ENCODE data around the gene CA14.
"Not testable (repeated sequence)": the region's sequence is repeated elsewhere in the genome, so short reads cannot be mapped to it uniquely, and the experiment has no call there.

Gene CA14

DNA sequence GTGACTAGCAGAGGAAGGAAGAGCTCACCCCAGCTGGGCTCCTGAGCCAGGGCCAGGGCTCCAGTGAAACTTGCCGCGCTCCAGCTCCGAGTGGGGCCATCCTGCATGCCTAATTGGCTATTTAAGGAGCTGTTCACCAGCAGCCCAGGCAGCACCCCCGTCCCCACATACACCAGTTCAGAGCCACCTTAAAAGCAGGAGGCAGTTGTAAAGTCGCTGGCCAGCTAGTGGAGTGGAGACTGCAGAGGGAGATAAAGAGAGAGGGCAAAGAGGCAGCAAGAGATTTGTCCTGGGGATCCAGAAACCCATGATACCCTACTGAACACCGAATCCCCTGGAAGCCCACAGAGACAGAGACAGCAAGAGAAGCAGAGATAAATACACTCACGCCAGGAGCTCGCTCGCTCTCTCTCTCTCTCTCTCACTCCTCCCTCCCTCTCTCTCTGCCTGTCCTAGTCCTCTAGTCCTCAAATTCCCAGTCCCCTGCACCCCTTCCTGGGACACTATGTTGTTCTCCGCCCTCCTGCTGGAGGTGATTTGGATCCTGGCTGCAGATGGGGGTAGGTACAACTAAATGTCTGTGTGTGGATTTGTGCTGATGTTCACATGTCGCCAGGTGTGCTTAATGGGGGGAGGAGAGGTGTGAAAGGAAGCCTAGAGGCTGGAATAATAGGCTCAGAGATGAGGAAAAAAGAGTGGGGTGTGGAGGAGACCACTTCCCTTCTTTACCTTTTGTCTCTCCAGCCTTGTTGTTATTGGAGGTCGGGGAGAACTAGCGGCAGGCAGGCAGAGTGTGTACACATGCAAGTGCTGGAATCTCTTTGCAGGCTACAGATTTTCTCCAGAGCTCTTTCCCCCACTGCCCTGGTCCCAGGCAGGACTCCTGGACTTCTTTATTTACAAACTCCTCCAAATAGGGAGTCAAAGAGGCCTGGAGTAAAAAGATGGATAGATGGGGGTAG, at the start of gene CA14:
TSS of gene CA14 (plus strand) at position 151 of the 962 bp plus-strand sequence. CDS start at position 506, 355 bp downstream.
- no peak for DNase-seq (ENCODE audit: low spot score)

DNA sequence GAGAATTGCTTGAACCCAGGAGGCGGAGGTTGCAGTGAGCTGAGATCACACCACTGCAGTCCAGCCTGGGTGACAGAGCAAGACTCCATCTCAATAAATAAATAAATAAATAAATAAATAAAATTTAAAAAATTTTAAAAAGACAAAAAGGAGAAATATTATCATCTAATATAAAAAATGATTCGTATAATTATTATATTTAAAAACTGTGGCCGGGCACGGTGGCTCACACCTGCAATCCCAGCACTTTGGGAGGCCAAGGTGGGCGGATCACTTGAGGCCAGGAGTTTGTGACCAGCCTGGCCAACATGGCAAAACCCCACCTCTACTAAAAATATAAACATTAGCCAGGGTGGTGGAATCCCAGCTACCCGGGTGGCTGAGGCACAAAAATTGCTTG, 49.1 kb upstream of the CA14 start:
- not testable (repeated sequence) for DNase-seq (ENCODE audit: low spot score)

DNA sequence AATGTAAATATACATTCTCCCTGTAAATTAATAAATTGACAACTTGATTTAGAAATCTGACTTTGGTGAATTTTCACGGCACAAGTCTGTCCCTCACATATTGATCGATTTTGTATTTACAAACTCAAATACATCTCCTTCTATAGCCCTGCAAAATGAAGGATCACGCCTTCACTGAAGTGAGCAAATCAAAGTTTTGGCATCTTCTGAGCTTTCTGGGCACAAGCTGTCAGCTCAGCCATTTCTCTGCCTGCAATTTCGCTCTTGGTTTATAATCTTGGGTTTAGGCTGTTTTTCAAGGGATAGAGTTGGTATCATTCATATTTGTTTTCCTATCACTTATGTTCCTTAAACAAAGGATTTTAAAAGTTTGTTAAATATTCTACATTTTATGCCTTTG, 47.5 kb upstream of the CA14 start:
- no peak for DNase-seq (ENCODE audit: low spot score)

DNA sequence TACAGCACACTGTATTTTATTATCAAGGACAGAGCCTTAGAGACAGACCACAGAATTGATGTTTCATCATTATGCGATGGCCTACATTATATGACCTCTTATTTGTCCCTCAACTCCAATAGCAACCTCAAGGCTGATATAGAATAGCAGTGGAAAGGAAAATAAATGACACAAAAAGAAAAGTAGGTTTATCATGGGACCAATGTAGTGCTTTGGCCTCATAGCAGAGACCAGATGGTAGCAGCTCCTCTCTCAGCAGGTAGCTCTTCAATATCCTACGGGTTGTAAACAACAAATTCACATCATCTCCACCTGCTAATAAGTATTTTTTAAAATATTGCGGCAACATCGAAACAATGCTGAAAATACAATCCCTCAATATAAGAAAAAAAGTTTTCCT, 46.9 kb upstream of the CA14 start:
- DNase-seq (ENCODE audit: low spot score) = no peak

DNA sequence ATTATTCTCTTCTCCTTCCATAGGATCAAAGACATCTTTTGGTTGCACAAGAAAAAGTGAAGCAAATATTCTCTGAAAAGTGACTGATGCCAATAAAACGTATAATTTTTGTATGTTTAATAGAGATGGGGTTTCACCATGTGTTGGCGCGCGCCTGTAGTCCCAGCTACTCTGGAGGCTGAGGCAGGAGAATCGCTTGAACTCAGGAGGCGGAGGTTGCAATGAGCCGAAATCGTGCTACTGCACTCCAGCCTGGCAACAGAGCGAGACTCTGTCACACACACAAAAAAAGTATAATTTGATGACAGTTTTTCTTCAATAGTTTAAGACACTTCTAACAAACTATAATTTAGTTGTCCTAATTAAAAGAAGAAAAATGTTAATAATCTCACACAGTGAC, 45.5 kb upstream of the CA14 start:
- no peak for DNase-seq (ENCODE audit: low spot score)

DNA sequence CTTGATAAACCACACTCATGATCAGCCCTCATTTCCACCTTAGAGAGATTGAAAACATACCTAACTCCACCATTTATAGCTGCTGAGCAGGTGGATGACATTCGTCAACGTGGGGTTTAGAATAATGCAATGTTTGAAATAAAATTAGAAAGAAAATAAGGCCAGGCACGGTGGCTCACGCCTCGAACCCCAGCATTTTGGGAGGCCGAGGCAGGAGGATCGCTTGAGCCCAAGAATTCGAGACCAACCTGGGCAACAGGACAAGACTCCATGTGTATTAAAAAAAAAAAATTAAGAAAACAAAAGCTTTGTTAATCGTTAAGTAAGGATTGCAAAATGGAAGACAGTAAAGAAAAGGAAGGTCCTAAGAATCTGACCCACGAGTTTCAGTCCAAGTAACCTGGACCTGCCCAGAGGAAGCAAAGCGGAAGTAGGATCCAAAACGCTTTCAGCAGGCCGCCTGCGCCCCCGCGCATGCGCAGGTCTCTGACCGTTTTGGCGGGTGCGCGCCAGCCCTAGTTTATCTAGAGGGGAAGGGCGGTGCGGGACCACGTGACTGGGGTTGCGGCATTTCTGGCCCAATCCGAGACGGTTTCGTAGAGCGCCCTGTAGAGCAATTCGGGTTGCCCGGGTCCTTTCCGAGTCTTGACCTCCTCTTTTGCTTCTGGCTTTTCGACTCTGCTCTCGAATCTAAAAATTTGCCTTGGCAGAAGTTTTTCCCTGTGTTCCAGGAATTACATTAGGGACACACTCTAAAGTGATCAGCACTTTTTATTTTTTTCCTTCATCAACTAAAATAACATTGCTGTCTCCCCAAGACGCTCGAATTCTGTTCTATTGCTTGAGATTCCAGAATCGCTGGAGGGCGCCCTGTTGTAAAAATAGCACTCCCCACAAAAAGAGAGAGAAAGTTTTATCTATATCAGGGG, 44.1 kb upstream of the CA14 start:
- peak; percentile 93 for DNase-seq (ENCODE audit: low spot score)

DNA sequence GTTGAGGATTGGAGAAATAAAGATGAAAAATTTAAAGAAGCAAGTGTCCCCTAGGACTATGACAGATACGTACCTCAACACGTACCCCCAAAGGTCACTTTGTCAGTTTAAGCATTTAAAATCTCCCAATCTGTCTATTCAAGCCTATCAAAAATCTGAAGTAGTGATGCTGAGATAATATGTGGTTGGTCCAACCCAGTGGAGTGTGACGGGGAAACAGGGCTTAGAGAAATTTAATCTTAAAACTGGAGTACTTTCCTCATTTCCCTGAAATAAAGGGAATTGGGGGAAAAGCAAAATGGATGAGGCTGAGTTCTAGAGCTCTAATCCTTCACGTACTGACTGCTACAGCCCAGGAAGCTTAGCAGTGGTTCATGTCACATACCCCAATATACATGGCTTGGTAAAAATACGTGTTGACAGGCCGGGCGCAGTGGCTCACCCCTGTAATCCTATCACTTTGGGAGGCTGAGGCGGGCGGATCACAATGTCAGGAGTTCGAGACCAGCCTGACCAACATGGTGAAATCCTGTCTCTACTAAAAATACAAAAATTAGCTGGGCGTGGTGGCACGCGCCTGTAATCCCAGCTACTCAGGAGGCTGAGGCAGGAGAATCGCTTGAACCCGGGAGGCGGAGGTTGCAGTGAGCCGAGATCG, 43.3 kb upstream of the CA14 start:
- not testable (repeated sequence) for DNase-seq (ENCODE audit: low spot score)

DNA sequence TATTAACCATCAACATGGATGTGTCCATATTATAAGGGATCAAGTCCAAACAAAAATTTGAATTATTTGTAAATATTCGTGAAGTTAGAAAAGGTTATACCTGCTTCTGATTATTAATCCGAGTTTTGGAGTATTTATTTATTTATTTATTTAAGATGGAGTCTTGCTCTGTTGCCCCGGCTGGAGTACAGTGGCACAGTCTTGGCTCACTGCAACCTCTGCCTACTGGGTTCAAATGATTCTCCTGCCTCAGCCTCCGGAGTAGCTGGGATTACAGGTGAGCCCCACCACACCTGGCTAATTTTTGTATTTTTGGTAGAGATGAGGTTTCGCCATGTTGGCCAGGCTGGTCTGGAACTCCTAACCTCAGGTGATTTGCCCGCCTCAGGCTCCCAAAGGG, 41.7 kb upstream of the CA14 start:
- not testable (repeated sequence) for DNase-seq (ENCODE audit: low spot score)

DNA sequence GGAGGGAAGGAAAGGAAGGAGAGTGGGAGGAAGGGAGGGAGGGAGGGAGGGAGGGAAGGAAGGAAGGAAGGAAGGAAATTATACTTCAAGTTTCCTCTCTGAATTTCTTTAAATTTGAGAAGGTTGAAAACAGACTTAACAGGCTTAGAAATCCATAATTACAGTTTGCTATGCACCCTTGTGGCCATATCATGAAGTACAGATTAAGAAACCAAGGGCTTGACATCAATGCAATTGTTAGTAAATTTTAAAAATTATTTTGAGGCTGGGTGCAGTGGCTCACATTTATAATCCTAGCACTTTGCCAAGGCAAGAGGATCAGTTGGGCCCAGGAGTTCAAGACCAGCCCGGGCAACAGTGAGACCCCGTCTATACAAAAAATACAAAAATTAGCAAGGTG, 36.0 kb upstream of the CA14 start:
- peak; percentile 17 for DNase-seq (ENCODE audit: low spot score)

DNA sequence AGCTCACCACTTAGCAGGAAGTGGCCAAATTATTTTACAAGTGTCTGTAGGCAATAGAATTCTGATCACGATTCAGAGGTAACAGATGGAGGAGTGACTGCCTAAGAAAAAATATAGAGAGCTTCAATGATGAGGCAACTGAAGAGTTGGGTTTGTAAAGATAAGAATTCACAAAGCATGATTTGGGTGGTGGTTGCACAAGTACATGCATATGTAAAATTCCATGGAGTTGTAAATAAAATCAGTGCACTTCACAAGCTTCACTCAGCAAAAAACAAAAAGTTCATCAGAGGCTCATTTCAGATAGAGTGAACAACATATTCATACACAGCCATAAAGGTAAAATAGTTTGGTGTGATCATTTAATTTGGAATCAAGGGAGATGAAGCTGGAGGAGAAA, 32.6 kb upstream of the CA14 start:
- DNase-seq (ENCODE audit: low spot score) = no peak

DNA sequence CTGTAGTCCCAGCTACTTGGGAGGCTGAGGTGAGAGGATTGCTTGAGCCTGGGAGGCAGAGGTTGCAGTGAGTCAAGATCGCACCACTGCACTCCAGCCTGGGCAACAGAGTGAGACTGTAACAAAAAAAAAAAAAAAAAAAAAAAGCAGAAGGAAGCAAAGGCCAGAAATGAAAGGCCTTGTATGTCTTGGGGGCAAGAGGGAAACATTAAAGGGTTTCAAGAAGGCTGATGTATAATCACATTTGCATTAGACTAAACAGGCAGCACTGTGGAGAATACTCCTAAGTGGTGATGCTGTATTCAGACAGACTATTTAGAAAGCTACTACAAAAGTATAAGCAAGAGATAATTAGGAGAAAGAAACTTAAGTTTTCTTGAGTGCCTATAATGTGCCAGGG, 32.0 kb upstream of the CA14 start:
- DNase-seq (ENCODE audit: low spot score) = no peak

DNA sequence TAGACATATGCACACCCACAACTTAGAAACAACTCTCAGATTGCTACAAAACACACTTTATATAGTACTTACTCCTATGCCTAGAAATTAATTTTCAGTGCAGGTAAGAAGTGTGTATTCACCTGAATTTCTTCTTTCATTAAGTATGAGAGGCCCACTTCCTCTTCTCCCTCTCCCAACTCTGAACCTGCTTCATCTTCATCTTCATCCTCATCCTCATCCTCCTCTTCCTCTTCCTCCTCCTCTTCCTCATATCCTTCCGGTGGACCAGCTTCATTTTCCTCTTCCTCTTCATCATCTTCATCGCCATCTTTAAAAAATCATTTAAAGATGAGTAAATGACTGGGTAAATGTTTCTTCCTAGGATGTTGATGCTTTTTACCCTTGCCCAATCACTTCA, 31.1 kb upstream of the CA14 start:
- no peak for DNase-seq (ENCODE audit: low spot score)

DNA sequence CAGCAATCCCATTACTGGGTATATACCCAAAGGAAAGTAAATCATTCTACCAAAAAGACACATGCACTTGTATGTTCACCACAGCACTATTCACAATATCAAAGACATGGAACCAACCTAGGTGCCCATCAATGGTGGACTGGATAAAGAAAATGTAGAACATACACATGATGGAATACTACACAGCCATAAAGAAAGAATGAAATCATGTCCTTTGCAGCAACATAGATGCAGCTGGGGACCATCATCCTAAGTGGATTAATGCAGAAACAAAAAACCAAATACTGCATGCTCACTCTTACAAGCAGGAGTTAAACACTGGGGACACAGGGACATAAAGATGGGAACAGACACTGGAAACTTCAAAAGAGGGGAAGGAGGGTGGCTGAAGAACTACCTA, 30.3 kb upstream of the CA14 start:
- DNase-seq (ENCODE audit: low spot score) = no peak

DNA sequence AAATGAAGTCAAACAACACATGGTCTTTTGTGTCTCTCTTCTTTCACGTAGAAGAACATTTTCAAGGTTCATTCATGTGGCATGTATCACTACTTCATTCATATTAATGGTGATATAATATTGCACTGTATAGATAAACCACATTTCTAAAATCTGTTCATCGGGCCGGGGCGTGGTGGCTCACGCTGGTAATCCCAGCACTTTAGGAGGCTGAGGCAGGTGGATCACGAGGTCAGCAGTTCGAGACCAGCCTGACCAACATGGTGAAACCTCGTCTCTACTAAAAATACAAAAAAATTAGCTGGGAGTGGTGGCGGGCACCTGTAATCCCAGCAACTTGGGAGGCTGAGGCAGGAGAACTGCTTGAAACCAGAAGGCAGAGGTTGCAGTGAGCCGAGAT, 29.3 kb upstream of the CA14 start:
- DNase-seq (ENCODE audit: low spot score) = not testable (repeated sequence)

DNA sequence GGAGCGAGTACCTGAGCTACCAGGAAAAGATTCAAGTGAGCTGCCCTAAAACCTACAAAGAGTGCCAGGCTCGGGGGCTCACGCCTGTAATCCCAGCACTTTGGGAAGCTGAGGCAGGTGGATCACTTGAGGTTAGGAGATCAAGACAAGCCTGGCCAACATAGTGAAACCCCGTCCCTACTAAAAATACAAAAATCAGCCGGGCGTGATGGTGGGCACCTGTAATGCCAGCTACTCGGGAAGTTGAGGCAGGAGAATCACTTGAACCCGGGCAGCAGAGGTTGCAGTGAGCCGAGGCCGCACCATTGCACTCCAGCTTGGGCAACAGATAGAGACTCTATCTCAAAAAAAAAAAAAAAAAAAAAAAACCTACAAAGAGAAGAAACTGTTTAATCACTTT, 24.7 kb upstream of the CA14 start:
- not testable (repeated sequence) for DNase-seq (ENCODE audit: low spot score)

DNA sequence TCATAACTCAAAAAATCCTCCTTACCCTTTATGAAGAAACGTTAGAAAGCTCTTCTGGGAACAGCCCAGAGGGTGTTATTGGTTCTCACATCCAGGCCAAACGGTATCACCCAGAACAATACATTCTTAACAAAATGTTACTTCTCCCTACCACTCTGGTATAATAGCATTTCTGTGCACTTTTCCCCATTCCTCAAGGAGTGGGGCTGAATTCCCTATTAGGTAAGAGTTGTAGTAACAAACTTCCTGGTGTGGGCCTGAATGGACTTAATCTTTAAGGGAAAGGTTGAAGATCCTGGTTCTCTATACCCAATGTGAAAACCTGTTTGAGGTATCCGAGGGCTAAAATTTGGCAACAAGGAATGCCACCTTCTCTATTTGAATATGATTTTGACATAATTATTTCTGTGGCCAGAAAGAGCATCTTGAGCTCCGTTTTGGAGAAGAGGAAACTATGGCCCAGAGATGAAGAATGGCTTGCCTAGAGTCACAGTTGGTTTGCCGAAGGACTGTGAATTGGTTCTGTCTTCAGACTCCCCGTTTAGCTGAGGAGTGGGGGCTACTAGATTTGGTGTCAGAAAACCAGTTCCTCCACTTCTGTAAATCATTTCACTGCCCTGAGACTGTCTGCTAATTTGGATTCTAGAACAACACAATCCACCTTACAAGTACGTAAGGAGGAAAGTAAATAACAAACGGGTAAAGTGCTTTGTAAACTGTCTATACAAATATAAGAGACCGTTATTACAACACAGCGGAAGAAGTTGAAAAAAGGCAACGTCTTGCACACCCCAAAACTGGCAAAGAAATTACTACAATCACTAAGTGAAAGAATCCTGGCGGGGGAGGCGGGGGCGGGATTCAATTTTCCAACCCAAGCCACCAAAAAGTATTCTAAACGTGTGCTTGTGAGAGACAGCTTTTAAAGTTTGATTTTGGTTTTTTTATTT, 23.9 kb upstream of the CA14 start:
- peak; percentile 25 for DNase-seq (ENCODE audit: low spot score)

DNA sequence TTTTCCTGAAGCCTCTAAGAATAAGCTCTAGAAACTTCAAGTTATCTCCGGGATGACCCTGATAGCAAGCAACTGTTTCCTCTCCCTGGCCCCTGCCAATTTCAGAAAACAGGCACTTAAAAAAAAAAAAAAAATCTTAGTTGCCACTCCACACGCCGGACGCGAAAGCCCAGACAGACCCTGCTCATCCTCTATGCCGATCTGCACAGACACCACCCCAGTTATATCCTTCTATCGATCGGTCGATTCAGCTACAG, 23.3 kb upstream of the CA14 start:
- no peak for DNase-seq (ENCODE audit: low spot score)

DNA sequence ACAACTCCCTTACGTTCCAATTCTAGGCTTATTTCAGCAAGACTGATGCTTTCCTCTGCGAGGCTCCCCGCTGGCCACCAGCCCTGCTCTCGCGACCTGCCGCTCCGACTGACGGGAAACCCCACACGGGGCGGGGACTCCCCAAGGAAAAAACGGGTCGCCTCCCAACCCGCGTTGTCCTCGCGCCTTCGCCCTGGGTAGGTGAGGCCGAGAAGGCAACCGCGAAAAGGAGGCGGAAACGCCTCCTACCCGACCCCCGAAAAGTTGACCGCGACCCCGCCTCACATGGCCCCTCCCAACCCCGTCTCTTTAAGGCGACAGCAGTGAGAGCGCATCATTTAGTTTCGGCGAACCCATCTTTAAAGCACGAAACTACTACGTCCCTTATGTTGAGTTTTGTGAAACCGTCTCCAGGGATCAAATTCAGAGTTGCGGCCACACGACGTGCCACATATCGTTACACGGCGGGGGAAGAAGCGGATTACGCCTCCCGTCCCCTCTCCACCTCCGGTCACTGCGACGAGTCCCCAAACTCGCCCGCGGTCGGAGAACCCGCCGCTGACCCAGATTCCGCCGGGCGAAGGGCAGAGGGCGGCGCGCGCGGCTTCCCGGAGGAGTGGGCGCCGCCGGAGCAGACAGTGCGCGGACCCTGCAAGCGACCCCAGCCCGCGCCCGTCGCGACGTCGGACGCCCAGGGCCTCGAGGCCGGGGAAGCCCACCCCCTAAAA, 22.8 kb upstream of the CA14 start:
- peak; percentile 85 for DNase-seq (ENCODE audit: low spot score)

DNA sequence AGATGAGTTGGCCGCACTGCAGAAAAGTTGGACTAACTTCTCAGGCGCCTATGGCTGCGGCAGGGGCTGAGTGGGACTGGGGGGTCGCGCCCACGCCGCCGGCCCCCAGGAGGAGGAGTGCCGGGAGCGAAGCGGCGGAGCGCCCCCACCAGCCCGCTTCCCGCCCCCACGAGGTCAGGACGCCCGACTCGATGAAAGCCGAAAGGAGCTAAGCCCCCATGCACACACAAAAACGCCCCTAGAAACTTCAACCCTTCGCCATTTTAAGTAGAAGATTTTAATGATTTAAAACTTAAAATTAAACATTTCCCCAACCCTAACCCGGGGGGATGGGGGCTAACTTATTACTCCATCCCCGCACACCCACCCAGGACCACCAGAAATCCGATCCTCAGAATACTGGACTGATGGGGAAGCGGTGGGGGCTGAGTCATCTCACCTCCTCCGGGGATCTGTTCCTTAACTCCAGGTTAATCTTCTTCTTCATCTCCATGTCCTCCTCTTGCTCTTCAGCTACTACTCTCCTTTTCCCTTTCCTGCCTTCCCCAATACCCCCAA, 22.2 kb upstream of the CA14 start:
- DNase-seq (ENCODE audit: low spot score) = peak; percentile 3

DNA sequence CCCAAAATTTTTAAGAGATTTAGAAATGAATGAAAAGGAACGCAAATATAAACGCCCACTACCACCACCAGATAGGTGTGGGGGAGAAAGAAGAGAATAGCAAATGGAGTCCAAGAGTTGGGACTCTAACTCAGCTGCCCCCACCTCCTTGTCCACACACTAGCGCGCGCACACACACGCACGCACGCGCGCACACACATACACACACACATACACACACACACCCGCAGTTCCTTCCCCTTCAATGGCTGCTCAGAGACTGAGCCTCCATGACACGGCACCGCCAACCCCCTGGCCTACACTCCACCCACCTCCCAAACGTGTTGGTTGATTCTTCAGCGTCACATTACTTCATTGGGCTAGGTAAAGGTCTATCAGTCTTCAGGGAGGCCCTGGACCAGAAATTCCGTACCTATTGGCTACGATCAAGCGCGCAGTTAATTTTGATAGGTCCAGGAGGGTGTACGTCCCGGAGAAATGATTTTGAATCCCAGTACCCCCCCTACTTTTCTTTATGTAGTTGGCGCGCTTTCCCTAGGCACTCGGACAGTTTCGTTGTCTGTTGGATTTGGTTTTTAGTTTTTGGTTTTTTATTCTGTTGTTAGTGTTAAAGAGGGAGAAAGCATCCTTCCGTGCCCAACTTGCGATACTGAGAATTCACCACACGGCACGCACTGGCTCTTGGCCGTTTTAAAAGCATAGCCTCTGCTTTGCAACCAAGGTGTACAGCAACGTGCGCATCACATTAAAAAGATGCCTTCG, 21.5 kb upstream of the CA14 start, which contains the start of gene ANP32E:
TSS of gene ANP32E (minus strand) at position 261 of the 762 bp plus-strand sequence. CDS start 326 bp downstream, outside the sequence.
- DNase-seq (ENCODE audit: low spot score) = peak; percentile 99
